Measurements from ENCODE around the gene TRAK2.

The TRAK2 gene

DNA sequence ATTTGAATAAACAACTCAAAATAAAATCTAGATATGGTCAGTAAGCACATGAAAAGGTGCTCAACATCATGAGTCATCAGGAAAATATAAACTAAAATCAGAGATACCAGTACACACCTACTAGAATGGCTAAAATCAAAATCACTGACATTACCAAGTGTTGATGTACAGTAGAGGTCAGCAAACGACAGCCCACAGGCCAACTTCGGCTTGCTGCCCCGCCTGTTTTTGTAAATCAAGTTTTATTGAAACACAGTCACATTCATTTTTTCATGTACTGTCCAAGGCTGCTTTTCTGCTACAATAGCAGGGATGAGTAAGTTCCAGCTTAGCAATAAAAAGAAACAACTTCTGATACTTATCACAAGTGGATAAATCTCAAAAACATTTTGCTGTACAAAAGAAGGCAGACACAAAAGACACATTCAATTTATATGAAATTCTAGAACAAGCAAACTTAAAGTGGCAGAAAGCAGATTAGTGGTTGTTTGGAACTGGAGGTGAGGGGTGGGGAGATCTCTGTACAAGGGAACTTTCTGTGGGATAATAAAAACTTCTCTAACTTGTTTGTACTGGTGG lies 32.1 kb downstream of the TRAK2 start:
- Mint-ChIP-seq H3K9me3 (no peaks in the 10 kb centered on the region), H3K27ac (peak overlapping the region; percentile 71 to 77), H3K36me3 (ENCODE audit: insufficient read depth) (no peaks in the 10 kb centered on the region), H3K27me3 (no peaks in the 10 kb centered on the region), H3K4me3 (no peak overlapping the region), H3K4me1 (ENCODE audit: low read depth in 2 of 2) (peaks cover 27 to 31% of the 10 kb centered on the region in 2 donors)
- DNase-seq (no peak), ATAC-seq (replicated peaks) (no peak)

- no peaks in the 10 kb centered on the region for H3K27me3 Mint-ChIP-seq
- ATAC-seq (replicated peaks): no peak
- no peak overlapping the region for H3K27ac Mint-ChIP-seq
Observed at GRCh38 chr2:201415149-201415548, 36.1 kb downstream of the TRAK2 start.

GRCh38 chr2:201414099-201415023 lies 36.9 kb downstream of the TRAK2 start:
- DNase-seq: no peak
- no peaks in the 10 kb centered on the region for H3K9me3 Mint-ChIP-seq
- no peak overlapping the region for H3K4me3 Mint-ChIP-seq
- peak; percentile 85 for ATAC-seq (replicated peaks)
- H3K36me3 Mint-ChIP-seq (ENCODE audit: insufficient read depth): no peaks in the 10 kb centered on the region
- no peak overlapping the region for H3K27ac Mint-ChIP-seq
- H3K27me3 Mint-ChIP-seq: no peaks in the 10 kb centered on the region
- H3K4me1 Mint-ChIP-seq (ENCODE audit: low read depth in 2 of 2): peaks cover 3 to 20% of the 10 kb centered on the region in 2 donors

More at GRCh38 chr2:201415149-201415548, 36.1 kb downstream of the TRAK2 start:
- no peak for DNase-seq
- Mint-ChIP-seq H3K36me3 (ENCODE audit: insufficient read depth) (no peaks in the 10 kb centered on the region), H3K4me3 (no peak overlapping the region), H3K4me1 (ENCODE audit: low read depth in 2 of 2) (peaks cover 8 to 23% of the 10 kb centered on the region in 2 donors), H3K9me3 (no peaks in the 10 kb centered on the region)

GRCh38 chr2:201413552-201413951 lies 37.7 kb downstream of the TRAK2 start:
- peaks cover 0 to 20% of the 10 kb centered on the region in 2 donors for H3K4me1 Mint-ChIP-seq (ENCODE audit: low read depth in 2 of 2)
- H3K9me3 Mint-ChIP-seq: no peaks in the 10 kb centered on the region
- DNase-seq: no peak
- H3K27ac Mint-ChIP-seq: no peak overlapping the region
- no peaks in the 10 kb centered on the region for H3K36me3 Mint-ChIP-seq (ENCODE audit: insufficient read depth)
- peak; percentile 14 for ATAC-seq (replicated peaks)
- H3K27me3 Mint-ChIP-seq: no peaks in the 10 kb centered on the region
- no peak overlapping the region for H3K4me3 Mint-ChIP-seq

GRCh38 chr2:201413143-201413542 lies 38.1 kb downstream of the TRAK2 start:
- DNase-seq (no peak), ATAC-seq (replicated peaks) (no peak)
- H3K4me1 Mint-ChIP-seq (ENCODE audit: low read depth in 2 of 2): peaks cover 0 to 20% of the 10 kb centered on the region in 2 donors
- H3K36me3 Mint-ChIP-seq (ENCODE audit: insufficient read depth): no peaks in the 10 kb centered on the region
- no peaks in the 10 kb centered on the region for H3K9me3 Mint-ChIP-seq
- no peak overlapping the region for H3K4me3 Mint-ChIP-seq
- no peaks in the 10 kb centered on the region for H3K27me3 Mint-ChIP-seq
- no peak overlapping the region for H3K27ac Mint-ChIP-seq

GRCh38 chr2:201411421-201411820 lies 39.8 kb downstream of the TRAK2 start:
- DNase-seq: no peak
- no peak for ATAC-seq (replicated peaks)
- H3K4me1 Mint-ChIP-seq (ENCODE audit: low read depth in 2 of 2): peaks cover 3 to 20% of the 10 kb centered on the region in 2 donors
- no peaks in the 10 kb centered on the region for H3K27me3 Mint-ChIP-seq
- H3K36me3 Mint-ChIP-seq (ENCODE audit: insufficient read depth): peaks cover 8% of the 10 kb centered on the region
- peak overlapping the region in 1 of 2 donors; percentile 73 for H3K27ac Mint-ChIP-seq
- H3K9me3 Mint-ChIP-seq: no peaks in the 10 kb centered on the region
- H3K4me3 Mint-ChIP-seq: no peak overlapping the region

DNA sequence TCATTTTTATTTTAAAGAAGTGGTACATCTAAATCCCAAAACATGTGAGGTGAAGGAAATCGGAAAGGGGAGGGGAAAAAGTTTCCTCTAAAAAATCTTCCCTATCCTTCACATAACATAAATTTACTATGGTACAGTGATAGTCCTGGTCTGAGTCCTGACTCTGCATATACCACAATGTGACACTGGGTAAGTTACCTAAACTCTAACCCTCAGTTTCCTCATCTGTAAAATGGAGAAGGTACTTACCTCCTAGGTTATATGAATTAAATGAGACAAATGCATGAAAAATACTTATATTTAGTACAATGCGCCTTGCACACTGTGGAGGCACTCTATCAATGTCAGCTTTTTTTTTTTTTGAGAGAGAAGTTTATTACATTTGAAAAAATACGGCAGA lies 42.3 kb downstream of the TRAK2 start:
- Mint-ChIP-seq H3K27ac (no peak overlapping the region), H3K4me3 (no peak overlapping the region), H3K9me3 (no peaks in the 10 kb centered on the region), H3K36me3 (ENCODE audit: insufficient read depth) (peaks cover 15% of the 10 kb centered on the region), H3K4me1 (ENCODE audit: low read depth in 2 of 2) (peaks cover 10 to 30% of the 10 kb centered on the region in 2 donors), H3K27me3 (no peaks in the 10 kb centered on the region)
- DNase-seq (no peak), ATAC-seq (replicated peaks) (no peak)

- Mint-ChIP-seq H3K9me3 (no peaks in the 10 kb centered on the region), H3K36me3 (ENCODE audit: insufficient read depth) (peaks cover 15% of the 10 kb centered on the region), H3K27me3 (no peaks in the 10 kb centered on the region), H3K4me1 (ENCODE audit: low read depth in 2 of 2) (peaks cover 10 to 35% of the 10 kb centered on the region in 2 donors), H3K27ac (no peak overlapping the region), H3K4me3 (no peak overlapping the region)
- no peak for DNase-seq
- no peak for ATAC-seq (replicated peaks)
Observed at GRCh38 chr2:201407265-201407664, 44.0 kb downstream of the TRAK2 start.

DNA sequence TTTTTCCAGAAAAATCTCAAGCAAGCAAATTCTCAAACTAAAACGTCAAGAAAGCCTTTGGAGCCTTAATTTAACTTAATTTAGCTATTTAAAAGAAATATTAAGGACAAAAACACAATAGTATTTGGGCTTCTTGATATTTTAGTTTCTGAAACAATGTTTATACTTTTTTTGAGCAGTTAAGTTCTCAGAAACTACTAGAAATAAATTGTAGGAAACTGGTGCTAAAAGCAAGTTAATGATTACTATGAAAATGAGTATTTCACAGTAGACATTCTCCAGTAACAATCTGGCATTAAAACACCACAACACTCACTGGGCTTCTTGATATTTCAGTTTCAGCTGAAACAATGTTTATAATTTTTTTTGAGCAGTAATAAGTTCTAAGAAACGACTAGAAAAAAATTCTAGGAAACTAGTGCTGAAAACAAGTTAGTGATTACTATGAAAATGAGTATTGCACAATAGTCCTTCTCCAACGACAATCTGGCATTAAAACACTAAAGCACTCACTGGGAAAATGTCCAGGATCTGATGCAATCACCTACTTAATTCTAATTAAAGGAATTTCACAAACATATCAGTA lies 45.1 kb downstream of the TRAK2 start:
- peaks cover 10 to 24% of the 10 kb centered on the region in 2 donors for H3K4me1 Mint-ChIP-seq (ENCODE audit: low read depth in 2 of 2)
- DNase-seq (no peak), ATAC-seq (replicated peaks) (no peak)
- no peaks in the 10 kb centered on the region for H3K27me3 Mint-ChIP-seq
- no peak overlapping the region for H3K27ac Mint-ChIP-seq
- peaks cover 15% of the 10 kb centered on the region for H3K36me3 Mint-ChIP-seq (ENCODE audit: insufficient read depth)
- H3K4me3 Mint-ChIP-seq: no peak overlapping the region
- no peaks in the 10 kb centered on the region for H3K9me3 Mint-ChIP-seq

DNA sequence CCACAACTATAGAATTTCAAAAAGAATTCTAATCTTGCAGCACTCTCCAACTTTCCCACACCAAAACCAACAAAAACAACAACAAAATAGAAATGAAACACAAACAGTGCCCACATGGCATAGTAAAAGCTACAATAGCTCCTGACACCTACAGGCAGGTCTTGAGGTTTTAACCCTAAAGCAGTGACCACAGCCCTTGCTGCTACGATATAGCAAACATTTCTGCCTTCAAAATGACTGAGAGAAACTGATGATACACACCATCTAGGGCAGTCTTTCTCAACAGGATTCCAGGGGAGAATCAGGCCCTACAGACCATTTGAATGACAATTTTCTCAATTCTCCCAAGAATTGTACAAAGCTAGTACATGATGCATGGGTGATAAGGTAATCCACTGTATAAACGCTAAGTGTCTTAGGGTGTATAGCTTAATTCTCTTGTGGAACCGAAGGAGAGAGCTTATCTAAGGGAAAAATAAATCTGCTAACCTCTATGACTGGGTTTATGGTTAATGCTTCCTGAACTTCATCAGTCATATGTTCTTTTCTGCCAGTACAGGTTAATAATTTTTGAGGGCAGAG lies 46.5 kb downstream of the TRAK2 start:
- no peak overlapping the region for H3K27ac Mint-ChIP-seq
- no peaks in the 10 kb centered on the region for H3K9me3 Mint-ChIP-seq
- ATAC-seq (replicated peaks): no peak
- no peak for DNase-seq
- H3K36me3 Mint-ChIP-seq (ENCODE audit: insufficient read depth): peaks cover 15% of the 10 kb centered on the region
- peaks cover 10 to 19% of the 10 kb centered on the region in 2 donors for H3K4me1 Mint-ChIP-seq (ENCODE audit: low read depth in 2 of 2)
- H3K4me3 Mint-ChIP-seq: no peak overlapping the region
- no peaks in the 10 kb centered on the region for H3K27me3 Mint-ChIP-seq

GRCh38 chr2:201403880-201404279 lies 47.4 kb downstream of the TRAK2 start:
- DNase-seq (no peak), ATAC-seq (replicated peaks) (no peak)
- Mint-ChIP-seq H3K9me3 (no peaks in the 10 kb centered on the region), H3K27me3 (no peaks in the 10 kb centered on the region), H3K36me3 (ENCODE audit: insufficient read depth) (peaks cover 21% of the 10 kb centered on the region), H3K4me3 (no peak overlapping the region), H3K27ac (no peak overlapping the region), H3K4me1 (ENCODE audit: low read depth in 2 of 2) (peaks cover 10 to 19% of the 10 kb centered on the region in 2 donors)

- Mint-ChIP-seq H3K27me3 (no peaks in the 10 kb centered on the region), H3K27ac (no peak overlapping the region), H3K36me3 (ENCODE audit: insufficient read depth) (peaks cover 22% of the 10 kb centered on the region), H3K9me3 (no peaks in the 10 kb centered on the region), H3K4me3 (no peak overlapping the region), H3K4me1 (ENCODE audit: low read depth in 2 of 2) (peaks cover 10 to 19% of the 10 kb centered on the region in 2 donors)
- DNase-seq (no peak), ATAC-seq (replicated peaks) (no peak)
Observed at GRCh38 chr2:201402651-201403562, 48.4 kb downstream of the TRAK2 start.

DNA sequence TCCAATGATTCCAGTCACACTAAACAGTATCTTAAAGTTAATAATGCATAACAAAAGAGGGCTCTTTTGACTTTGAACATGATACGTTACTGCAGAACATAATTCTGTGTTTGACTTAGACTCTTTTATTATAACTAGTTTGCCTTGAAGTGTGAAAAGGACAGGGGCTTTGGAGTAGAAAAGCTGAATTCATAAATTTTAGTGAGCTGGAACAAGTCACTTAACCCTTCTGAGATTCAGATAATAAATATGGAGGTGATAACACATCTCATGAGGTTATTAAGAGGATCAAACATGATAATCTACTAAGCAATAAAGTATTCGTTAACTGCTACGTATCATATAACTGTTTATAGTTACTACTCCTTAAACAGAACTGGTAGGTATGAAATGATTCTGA lies 49.4 kb downstream of the TRAK2 start:
- Mint-ChIP-seq H3K27me3 (no peaks in the 10 kb centered on the region), H3K9me3 (no peaks in the 10 kb centered on the region), H3K4me1 (ENCODE audit: low read depth in 2 of 2) (peaks cover 7 to 19% of the 10 kb centered on the region in 2 donors), H3K27ac (no peak overlapping the region), H3K4me3 (no peak overlapping the region), H3K36me3 (ENCODE audit: insufficient read depth) (peaks cover 19% of the 10 kb centered on the region)
- ATAC-seq (replicated peaks) (no peak), DNase-seq (no peak)

All from effector memory CD8-positive, alpha-beta T cell (primary cell).